ENCODE measurements around the gene PRR30.

The PRR30 gene

GRCh38 chr2:27155069-27155520, 15.9 kb upstream of the PRR30 start:
- in situ Hi-C loops (cut with HindIII; ENCODE audit: low sequenced_read_pairs) = no loop called here

DNA sequence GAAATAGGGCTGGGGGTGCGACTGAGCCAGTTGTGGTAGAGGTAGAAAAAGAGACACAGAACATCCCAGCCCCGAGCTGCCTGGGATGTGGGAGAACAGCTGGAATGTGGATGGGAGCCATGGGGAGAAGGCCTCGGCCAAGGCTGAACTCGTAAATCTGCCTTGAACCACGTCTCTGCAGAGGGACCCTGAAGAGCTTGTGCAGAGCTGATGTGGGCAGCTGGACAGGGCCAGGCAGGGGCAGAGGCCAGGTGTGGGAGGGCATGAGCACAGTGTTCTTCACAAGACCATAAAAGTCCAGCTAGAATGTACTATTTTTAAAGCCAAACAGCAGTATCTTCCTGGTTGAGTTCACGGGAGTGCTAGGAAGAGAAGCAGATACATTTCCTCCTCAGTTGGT, 15.3 kb upstream of the PRR30 start:
- in situ Hi-C loops (cut with HindIII; ENCODE audit: low sequenced_read_pairs) = no loop called here

DNA sequence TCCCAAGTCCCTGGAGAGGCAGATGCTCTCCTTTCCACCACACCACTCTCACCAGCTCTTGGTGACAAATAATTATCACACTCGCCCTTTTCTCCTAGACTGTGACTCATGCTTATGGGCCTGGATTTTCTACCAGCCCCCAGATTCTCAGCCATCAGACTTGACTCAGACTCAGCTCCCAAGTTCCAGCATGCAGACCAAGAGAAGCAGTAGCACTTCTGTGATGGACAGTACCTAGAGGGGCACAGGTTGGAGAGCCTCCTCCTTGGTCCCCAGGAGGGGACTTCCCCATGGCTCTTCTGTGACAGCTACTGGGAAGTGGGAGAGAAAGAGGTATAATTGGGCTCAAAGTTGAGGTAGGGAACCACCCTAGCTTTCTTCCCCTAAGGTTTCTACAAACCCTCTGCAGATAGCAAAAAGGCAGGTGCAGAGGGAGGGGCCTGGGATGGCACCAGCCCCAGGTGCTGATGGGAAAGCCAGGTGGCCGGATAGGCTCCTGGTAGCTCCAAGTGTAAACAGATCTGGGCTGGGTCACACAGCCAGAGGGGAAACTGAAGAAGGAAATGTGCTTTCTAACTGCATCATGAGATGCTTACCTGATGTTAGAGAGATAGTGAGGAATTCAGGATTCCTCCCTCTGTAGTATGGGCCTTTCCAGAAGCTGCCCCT, 13.7 kb upstream of the PRR30 start:
- in situ Hi-C loops (cut with HindIII; ENCODE audit: low sequenced_read_pairs) = no loop called here

DNA sequence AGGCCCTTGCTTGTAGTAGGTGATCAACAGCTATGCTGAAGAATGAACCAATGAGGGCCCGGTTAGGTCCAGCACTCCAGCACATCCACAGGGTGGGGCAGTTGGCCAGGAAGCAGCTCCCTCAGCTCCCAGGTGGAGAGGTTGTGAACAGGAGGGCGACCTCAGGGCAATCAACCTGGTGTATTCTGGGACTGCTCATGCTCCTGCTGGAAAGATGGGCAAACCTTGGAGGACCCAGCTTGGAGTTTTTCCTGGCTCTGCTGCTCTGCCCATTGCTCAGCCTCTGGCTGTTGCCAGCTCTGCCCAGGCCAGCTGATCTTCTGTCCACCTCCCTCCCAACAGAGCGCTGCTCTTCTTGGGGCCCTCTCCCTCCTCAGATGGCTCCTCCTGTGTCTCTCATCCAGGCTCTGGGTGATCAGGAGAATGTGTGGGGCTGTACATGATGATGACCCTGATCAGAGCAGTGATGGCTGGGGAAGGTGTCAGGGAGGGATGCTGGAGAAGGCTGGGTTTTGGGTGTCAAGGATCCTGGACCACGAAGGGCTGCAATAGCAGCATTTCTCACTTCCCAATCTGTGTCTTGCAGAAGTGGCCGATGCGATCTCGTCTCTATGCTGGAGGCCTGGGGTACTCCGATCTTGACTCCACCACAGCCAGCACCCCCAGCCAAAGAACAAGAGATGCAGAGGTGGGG, 13.0 kb upstream of the PRR30 start:
- in situ Hi-C loops (cut with HindIII; ENCODE audit: low sequenced_read_pairs) = no loop called here

DNA sequence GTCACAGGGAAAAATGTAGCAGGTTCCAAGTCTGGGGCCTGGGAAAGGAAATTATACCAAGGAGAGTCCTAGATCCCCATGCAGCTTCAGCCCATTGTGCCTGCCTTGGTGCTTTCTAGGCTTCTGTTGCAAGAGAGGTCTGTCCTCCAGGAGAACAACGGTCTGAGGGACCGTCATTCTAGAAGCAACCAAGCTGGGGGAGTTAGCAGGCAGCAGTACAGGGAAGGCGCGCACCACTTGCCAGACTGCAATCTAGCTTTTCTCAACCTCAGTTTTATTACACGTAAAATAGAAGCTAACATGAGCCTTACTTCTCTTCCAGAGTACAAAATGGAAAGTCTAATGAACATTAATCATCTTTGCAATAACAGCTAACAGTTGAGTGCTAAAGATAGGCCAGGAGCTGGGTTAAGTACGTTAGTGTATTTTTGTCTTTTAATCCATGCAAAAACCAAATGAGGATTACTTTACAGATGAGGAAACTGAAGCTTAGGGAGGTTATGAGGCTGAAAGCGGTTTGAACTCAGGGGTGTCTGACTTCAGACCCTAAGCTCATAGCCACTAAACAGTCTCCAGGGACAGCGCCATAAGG, 11.5 kb upstream of the PRR30 start:
- in situ Hi-C loops (cut with HindIII; ENCODE audit: low sequenced_read_pairs) = no loop called here

- in situ Hi-C loops (cut with HindIII; ENCODE audit: low sequenced_read_pairs) = no loop called here
Observed at GRCh38 chr2:27149570-27150405, 10.6 kb upstream of the PRR30 start.

- in situ Hi-C loops (cut with HindIII; ENCODE audit: low sequenced_read_pairs) = no loop called here
Observed at GRCh38 chr2:27148801-27149439, 9.7 kb upstream of the PRR30 start, which contains the start of gene TCF23. TSS of gene TCF23 (plus strand) at chr2:27149004. CDS start at chr2:27149134, 130 bp downstream.

GRCh38 chr2:27147935-27148334, 8.7 kb upstream of the PRR30 start:
- in situ Hi-C loops (cut with HindIII; ENCODE audit: low sequenced_read_pairs) = no loop called here

DNA sequence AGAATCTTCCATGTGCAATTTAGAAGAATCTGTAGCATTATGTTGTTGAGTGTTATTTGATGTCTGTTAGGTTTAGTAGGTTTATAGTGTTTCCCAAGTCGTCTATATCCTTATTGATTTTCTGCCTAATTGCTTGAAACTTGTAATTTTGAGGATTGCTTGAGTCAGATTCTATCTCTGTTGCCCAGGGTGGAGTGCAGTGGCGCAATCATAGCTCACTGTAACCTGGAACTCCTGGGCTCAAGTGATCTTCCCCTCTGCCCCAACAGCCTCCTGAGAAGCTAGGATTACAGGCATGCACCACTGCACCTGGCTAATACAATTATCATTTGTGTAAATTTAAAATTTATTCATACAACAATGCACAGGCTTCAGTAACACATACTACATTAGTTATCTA, 6.5 kb upstream of the PRR30 start:
- in situ Hi-C loops (cut with HindIII; ENCODE audit: low sequenced_read_pairs) = no loop called here

GRCh38 chr2:27143285-27143684, 4.1 kb upstream of the PRR30 start:
- in situ Hi-C loops (cut with HindIII; ENCODE audit: low sequenced_read_pairs) = no loop called here

- in situ Hi-C loops (cut with HindIII; ENCODE audit: low sequenced_read_pairs) = no loop called here
Observed at GRCh38 chr2:27138111-27138510, 1.1 kb downstream of the PRR30 start.

- in situ Hi-C loops (cut with HindIII; ENCODE audit: low sequenced_read_pairs) = no loop called here
Observed at GRCh38 chr2:27137322-27137935, 1.8 kb downstream of the PRR30 start.

- in situ Hi-C loops (cut with HindIII; ENCODE audit: low sequenced_read_pairs) = no loop called here
Observed at GRCh38 chr2:27136751-27137150, 2.5 kb downstream of the PRR30 start.

DNA sequence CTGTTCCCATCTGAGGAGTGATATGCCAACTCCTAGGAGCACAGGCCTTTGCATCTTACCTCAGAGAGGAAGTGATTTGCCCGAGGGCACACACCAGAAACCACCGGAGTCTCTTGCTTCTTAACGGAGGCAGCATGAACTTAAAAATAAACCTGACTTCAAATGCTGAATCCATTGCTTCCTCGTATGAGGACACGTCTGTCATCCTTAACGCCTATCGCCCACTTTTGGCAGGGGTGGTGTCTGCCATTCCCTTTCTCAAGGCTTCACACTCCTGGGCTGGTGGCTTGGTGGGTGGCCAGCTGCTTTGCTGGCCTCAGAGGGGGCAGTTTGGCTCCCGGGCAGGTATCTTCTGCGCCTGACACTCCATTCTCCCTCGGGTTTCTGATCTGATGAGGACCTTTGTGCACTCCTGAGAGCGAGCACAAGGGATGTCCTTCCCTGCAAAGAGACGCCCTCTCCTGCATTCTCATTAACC, 3.7 kb downstream of the PRR30 start:
- in situ Hi-C loops (cut with HindIII; ENCODE audit: low sequenced_read_pairs) = no loop called here

GRCh38 chr2:27134781-27135477, 4.3 kb downstream of the PRR30 start:
- in situ Hi-C loops (cut with HindIII; ENCODE audit: low sequenced_read_pairs) = no loop called here

DNA sequence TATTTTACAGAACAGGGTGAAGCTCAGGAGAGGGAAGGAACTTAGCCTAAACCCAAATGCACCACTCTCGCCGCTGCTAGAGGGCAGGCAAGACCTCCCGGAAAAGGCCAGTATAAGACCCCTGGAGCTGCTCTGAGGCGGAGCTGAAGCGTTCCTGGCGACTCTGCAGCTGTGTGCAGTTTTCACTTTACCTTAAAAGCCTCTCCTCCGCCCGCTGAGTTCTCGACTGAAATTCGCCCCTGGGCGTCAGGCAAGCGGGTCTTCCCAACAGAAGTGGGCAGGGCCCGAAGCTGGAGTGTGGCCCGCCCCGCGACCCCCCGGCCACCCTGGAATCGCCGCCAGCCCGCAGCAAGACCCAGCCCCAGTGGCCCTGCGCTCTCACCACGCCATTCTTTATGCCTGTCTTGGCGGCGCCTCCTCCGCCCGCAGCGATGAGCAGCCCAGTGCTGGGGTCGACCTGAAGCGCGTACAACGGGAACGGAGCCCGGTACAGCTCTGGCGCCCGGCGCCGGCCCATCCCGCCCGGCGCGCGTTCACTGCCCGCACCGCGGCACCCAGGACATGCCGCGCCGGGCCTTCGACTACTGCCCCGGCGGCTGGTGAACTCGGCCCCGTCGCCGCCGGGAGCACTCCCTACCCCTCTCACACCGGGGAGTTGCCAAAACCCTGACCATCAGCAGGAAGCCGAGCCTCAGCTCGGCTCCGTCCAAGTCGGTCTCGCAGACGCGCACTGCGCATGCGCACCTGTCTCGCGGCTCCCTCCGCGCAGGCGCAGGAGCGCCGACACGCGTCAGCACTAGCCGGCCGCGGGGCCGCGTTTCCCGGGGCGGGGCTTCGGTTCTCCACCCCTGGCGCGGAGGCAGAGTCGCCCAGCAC, 5.1 kb downstream of the PRR30 start, which contains the start of gene PREB:
TSS of gene PREB (minus strand) at position 732 of the 876 bp plus-strand sequence. CDS start at position 517, 215 bp downstream.
- in situ Hi-C loops (cut with HindIII; ENCODE audit: low sequenced_read_pairs) = no loop called here

DNA sequence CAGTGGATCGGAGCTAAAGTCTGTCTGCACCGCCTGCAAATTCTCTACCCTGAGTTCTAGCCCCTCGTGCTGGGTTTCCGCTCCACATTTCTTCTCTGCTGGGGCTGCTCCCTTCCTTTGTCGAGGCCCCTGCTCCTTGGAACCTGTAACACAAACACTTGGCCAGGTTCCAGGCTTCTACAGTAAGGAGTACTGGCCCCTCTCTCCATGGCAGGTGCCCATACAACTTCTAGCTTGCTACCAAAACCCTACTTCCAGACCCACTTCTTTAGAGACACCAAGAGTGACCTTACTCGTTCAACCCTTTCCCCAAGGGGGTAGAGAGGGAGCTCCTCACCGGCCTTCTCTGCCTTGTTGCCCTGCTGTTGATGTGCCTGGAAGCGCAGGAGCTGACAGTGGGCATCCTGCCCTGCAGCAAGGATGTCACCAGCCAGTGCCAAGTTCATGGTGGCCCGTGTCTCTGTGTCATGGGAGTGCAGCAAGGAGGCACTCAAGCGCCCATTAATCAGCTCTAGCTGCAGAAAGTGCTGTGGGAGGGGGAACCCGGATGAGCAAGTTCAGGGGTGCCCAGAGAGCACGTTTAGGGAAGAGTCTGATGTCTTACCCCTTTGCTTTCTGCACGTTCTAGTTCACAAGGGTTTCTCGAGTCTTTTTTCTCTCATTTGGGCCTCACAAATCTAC, 5.9 kb downstream of the PRR30 start:
- in situ Hi-C loops (cut with HindIII; ENCODE audit: low sequenced_read_pairs) = no loop called here

DNA sequence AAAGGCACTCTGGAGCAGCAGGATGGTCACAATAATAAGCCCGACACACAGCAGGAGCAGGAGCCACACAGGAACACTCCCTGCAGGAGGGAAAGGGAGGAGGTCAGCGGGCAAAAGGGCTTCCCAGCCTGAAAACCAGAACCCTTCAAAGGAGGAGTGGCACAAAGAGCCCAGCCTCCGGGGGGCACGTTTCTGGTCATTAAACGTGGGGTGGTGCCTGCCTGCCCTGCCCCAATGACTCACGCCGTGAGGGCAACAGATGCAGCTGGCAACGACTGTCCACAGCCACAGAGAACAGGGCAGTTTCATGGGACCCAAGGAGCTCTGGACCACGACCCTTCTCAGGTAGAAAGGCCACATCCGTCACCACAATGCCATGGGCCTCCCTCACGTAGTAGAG, 7.8 kb downstream of the PRR30 start:
- in situ Hi-C loops (cut with HindIII; ENCODE audit: low sequenced_read_pairs) = no loop called here

All from endothelial cell of hepatic sinusoid (primary cell).